ENCODE measurements around the gene TMEM100.

DNA sequence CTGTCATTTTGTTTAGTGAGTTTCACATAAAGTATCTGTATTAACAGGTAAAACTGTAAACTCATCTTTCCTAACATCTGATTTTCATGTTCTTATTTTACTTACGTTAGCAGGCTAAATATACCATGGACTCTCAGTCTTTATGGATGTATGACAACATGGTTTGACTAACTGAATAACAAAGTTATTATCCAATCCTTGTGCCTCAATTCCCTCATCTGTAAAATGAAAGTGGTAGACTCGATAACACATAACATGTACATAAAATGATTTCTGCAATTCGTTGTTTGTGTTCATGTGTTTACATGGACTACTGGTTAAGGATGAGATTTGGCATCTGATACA is 18.7 kb upstream of the TMEM100 start:
- TF ChIP-seq BHLHE40 (IDR thresholded peaks at IDR 0.05; ENCODE audit: borderline replicate concordance) (no peak), PKNOX1 (IDR thresholded peaks at IDR 0.05) (no peak), ZNF384 (IDR thresholded peaks at IDR 0.05) (no peak), TARDBP (IDR thresholded peaks at IDR 0.05) (no peak), FOXK2 (IDR thresholded peaks at IDR 0.05) (no peak), SP1 (IDR thresholded peaks at IDR 0.05) (no peak), ELF4 (IDR thresholded peaks at IDR 0.05) (no peak), FOXA1 (IDR thresholded peaks at IDR 0.05) (no peak), HDGF (IDR thresholded peaks at IDR 0.05; ENCODE audit: borderline replicate concordance) (no peak), FOXM1 (IDR thresholded peaks at IDR 0.05; ENCODE audit: borderline replicate concordance) (no peak), CTBP1 (IDR thresholded peaks at IDR 0.05; ENCODE audit: borderline replicate concordance) (no peak), L3MBTL2 (conservative IDR thresholded peaks at IDR 0.05) (no peak), NFRKB (IDR thresholded peaks at IDR 0.05) (no peak), ARNT (IDR thresholded peaks at IDR 0.05) (no peak)

All from HEK293T (cell line).